Ascending aorta (tissue), 2 donors: ENCODE results near the gene ARHGEF25. TPM values are rescaled to one million over a fixed set of nuclear protein-coding genes. Genes with fewer than 3 reads are reported as not detected.
A peak's percentile ranks its signal among the peaks of the same experiment; 100 is the strongest.

ENCODE experiments used
- DNase-seq, 2 donors: peaks; one replicate each; pipeline ENCODE4 v3.0.0-alpha.2; 2019; ENCODE audit warnings: low spot score in 2 of 2
- H3K27ac ChIP-seq, 2 donors: fragments of 200-600 bp; sonication (generic); one replicate each; pipeline ENCODE4 v1.5.1; 2016 to 2017; ENCODE audit warnings: mild to moderate bottlenecking in 1 of 2
- H3K27me3 ChIP-seq: fragments of 200-600 bp; sonication (generic); one replicate; pipeline ENCODE4 v1.5.1; 2017
- H3K36me3 ChIP-seq, 2 donors: fragments of 200-600 bp; sonication (generic); one replicate each; pipeline ENCODE4 v1.5.1; 2016
- H3K4me1 ChIP-seq, 2 donors: fragments of 200-600 bp; sonication (generic); one replicate each; pipeline ENCODE4 v1.5.1; 2016 to 2017; ENCODE audit warnings: mild to moderate bottlenecking in 1 of 2
- H3K4me3 ChIP-seq, 2 donors: fragments of 200-600 bp; sonication (generic); one replicate each; pipeline ENCODE4 v1.5.1; 2016 to 2017; ENCODE audit warnings: mild to moderate bottlenecking in 1 of 2
- H3K9me3 ChIP-seq, 2 donors: fragments of 200-600 bp; sonication (generic); one replicate each; pipeline ENCODE4 v1.5.1; 2016
- CTCF ChIP-seq, 3 experiments: fragments of 200-600 bp in 2 of 3; fragments of 450-650 bp in 1 of 3; sonication (generic) in 2 of 3; IDR thresholded peaks; one replicate each; pipeline ENCODE4 v1.5.1; 2016 to 2019; ENCODE audit warnings: antibody characterized with exemption in 3 of 3, mild to moderate bottlenecking in 1 of 3, moderate library complexity in 1 of 3
- intact Hi-C: fragments of 100-400 bp; cut with DNase I; formaldehyde crosslinking; loops from one replicate; pipeline ENCODE4 v1.15.1; 2023
- total RNA-seq: library from RNA; depleted of rRNA; stranded (reverse); fragments of >200 nt; gene quantifications from one replicate; pipeline ENCODE4 v1.1.0, GENCODE V29; 2016

ARHGEF25 gene
- total RNA-seq, 1 donor from 2014 or later, result 47.8 TPM

DNA sequence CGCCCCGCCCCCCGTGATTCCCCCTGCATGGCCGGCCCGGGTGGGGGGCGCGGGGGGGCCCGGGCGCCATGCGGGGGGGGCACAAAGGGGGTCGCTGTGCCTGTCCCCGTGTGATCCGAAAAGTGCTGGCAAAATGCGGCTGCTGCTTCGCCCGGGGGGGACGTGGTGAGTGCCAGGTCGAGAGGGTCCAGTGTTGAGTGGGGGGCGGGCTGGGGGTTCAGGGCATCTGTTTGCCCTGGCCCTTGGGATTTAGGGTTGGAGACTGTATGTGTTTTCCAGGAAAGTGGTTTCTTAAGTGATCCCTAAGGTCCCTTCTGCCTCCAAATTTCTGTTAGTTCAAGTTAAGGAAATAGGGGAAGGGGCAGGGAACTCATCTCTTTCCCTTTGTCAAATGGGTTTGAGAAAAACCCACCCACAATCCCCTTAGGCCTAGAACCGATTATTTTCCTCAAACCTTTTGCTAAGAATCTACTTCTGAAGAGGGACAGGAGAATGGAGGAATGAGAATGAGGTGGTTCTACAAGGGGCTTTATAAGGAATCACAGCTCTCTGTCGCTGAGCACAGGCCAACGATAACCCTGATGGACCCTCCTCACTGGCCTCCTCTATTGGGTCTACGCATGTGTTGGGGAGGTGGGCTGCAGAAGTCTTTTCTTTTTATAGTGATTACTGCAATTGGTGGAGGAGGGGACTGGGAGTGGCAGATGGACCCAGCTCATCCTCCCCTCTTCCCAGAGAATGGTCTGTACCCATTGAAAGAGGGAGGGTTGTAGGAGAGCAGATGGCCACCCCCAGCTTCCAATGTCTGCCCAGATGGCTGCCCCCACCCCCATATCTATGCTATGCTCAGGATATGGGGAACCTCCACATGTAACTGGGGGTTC, 834 bp downstream of the ARHGEF25 start:
- Histone ChIP-seq H3K36me3 (peaks cover 25 to 44% of the 10 kb centered on the region in 2 donors), H3K4me1 (peaks cover 6 to 39% of the 10 kb centered on the region in 2 donors), H3K27ac (peak overlapping the region; percentile 87 to 97), H3K4me3 (peak overlapping the region; percentile 70 to 88), H3K9me3 (no peaks in the 10 kb centered on the region), H3K27me3 (no peaks in the 10 kb centered on the region)
- no peak for DNase-seq
- intact Hi-C loops, result loop anchor here (2.0 to 5.0 kb wide), 2 partner anchors 21 to 80 kb away; partner anchors contain the start of genes OS9 and PIP4K2C
- no peak for TF ChIP-seq CTCF (IDR thresholded peaks at IDR 0.05)

DNA sequence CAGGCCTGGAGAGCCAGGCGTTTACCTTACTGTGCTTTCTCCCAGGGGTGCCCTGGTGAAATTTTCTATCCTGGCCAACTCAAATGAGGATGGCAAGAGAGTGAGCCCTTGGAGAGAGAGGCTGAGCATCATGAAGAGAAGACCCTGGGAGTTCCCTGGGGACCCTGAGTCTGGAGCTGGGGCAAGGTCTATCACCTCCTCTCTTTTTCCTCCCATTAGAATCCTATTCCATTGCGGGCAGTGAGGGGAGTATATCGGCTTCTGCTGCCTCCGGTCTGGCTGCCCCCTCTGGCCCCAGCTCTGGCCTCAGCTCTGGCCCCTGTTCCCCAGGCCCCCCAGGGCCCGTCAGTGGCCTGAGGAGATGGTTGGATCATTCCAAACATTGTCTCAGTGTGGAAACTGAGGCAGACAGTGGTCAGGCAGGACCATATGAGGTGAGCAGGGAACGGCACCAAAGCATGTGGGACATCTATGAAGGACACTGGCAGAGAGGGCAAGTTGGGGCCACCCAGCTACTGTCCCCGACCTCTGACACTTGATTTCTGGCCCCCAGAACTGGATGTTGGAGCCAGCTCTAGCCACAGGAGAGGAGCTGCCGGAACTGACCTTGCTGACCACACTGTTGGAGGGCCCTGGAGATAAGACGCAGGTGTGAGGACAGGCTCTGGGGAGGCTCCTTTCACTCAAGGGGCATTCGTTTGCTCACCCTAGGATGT, 1.6 kb downstream of the ARHGEF25 start:
- Histone ChIP-seq H3K4me1 (peaks cover 6 to 39% of the 10 kb centered on the region in 2 donors), H3K27me3 (no peaks in the 10 kb centered on the region), H3K27ac (peak overlapping the region; percentile 87 to 97), H3K36me3 (peaks cover 25 to 39% of the 10 kb centered on the region in 2 donors), H3K9me3 (no peaks in the 10 kb centered on the region), H3K4me3 (peak overlapping the region in 1 of 2 donors; percentile 88)
- intact Hi-C loops, result loop anchor here (5.0 kb wide), 1 partner anchor 79 kb away; the partner anchor contains the start of gene OS9
- no peak for DNase-seq
- TF ChIP-seq CTCF (IDR thresholded peaks at IDR 0.05), result no peak

GRCh38 chr12:57613427-57614109, 2.3 kb downstream of the ARHGEF25 start:
- H3K4me3 ChIP-seq, result no peak overlapping the region
- no peak overlapping the region for H3K27ac ChIP-seq
- no peak for TF ChIP-seq CTCF (IDR thresholded peaks at IDR 0.05)

GRCh38 chr12:57614178-57614947, 3.1 kb downstream of the ARHGEF25 start:
- DNase-seq, result no peak
- no peak for TF ChIP-seq CTCF (IDR thresholded peaks at IDR 0.05)
- Histone ChIP-seq H3K27me3 (no peaks in the 10 kb centered on the region), H3K9me3 (no peaks in the 10 kb centered on the region), H3K27ac (no peak overlapping the region), H3K36me3 (peaks cover 25 to 39% of the 10 kb centered on the region in 2 donors), H3K4me1 (peaks cover 6 to 35% of the 10 kb centered on the region in 2 donors), H3K4me3 (no peak overlapping the region)
- intact Hi-C loops, result loop anchor here (5.0 kb wide), 1 partner anchor 78 kb away; the partner anchor contains the start of gene OS9

More at GRCh38 chr12:57613427-57614109, 2.3 kb downstream of the ARHGEF25 start:
- Histone ChIP-seq H3K36me3 (peaks cover 25 to 39% of the 10 kb centered on the region in 2 donors), H3K27me3 (no peaks in the 10 kb centered on the region), H3K4me1 (peaks cover 6 to 39% of the 10 kb centered on the region in 2 donors), H3K9me3 (no peaks in the 10 kb centered on the region)
- no peak for DNase-seq
- intact Hi-C loops, result loop anchor here (5.0 kb wide), 1 partner anchor 79 kb away; the partner anchor contains the start of gene OS9
